Retinal pigment epithelial cell (primary cell): ENCODE measurements around the gene NEUROD2.

Experiments
- DNase-seq: peaks from one replicate; pipeline ENCODE4 v3.0.0-alpha.2; 2010; ENCODE audit warnings: low read depth
- H3K4me3 ChIP-seq: 2 replicates; pipeline ENCODE4 v1.5.1; 2011; ENCODE audit warnings: mild to moderate bottlenecking, low read length, control low read depth, moderate library complexity
- CTCF ChIP-seq: conservative IDR thresholded peaks from 2 replicates; pipeline ENCODE4 v1.5.1; 2011; ENCODE audit warnings: low read depth, low read length, control low read depth, inconsistent platforms

The NEUROD2 gene

GRCh38 chr17:39648616-39649366, 41.1 kb upstream of the NEUROD2 start:
- DNase-seq: no peak
- no peak overlapping the region for H3K4me3 ChIP-seq
- TF ChIP-seq CTCF: no peak

- no peak overlapping the region for H3K4me3 ChIP-seq
- TF ChIP-seq CTCF: no peak
These were observed 39.5 kb upstream of the NEUROD2 start for GRCh38 chr17:39647256-39647655.

GRCh38 chr17:39643271-39643670, 35.6 kb upstream of the NEUROD2 start:
- no peak for TF ChIP-seq CTCF
- no peak overlapping the region for H3K4me3 ChIP-seq
- DNase-seq: no peak

More at GRCh38 chr17:39647256-39647655, 39.5 kb upstream of the NEUROD2 start:
- DNase-seq: no peak

DNA sequence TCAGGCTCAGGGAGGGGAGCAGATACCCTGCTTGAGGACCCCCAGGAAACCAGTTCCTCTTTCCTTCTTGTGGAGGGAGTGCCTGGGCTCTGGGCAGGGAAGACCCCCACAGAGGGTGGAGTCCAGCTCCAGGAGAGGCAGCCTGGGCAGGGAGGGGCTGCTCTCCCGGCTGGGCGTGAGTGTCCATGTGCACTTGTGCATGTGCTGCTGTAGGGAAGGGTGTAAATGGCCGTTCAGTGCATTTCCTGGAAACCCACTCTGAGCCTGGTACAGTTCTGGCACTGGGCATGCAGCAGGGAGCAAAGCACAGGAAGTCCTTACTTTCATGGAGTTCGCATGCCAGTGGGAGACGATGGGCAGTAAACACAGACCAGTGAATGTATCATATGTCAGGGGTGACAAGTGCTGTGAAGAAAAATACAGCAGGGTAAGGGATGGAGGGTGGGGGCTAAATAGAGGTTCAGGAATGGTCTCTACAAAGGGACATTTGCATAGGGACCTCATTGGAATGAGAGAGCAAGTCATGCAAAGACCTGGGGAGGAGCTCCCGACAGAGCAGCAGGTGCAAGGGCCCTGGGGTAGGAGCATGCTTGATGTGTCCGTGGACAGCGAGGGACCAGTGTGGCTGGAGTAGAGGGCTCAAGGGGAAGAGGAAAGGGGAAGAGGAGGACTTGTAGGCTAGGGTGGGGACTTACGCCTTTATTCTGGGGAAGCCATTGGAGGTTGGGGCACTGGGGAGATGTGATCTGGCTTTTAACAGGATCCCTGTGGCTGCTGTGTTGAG, 34.8 kb upstream of the NEUROD2 start:
- no peak overlapping the region for H3K4me3 ChIP-seq
- no peak for TF ChIP-seq CTCF
- no peak for DNase-seq

DNA sequence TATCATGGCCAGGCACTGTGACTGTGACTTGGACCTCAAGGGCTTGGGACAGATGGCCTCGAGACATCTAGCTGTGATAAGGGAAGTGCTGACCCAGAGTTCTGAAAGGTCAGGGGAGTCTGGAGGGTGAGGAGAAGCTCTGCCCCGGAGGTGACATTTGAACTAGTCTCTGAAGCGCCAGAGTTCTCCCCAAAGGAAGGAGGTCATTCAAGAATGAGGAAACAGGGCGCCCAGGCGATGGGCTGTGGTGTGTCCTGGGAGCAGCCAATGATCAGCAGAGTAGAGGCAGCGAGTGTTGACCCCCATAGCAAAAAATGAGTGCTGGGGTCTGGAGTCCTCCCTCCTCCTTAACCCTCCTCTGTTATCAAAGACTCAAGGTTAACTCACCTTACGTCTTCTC, 34.2 kb upstream of the NEUROD2 start:
- no peak for DNase-seq
- no peak overlapping the region for H3K4me3 ChIP-seq
- no peak for TF ChIP-seq CTCF

- TF ChIP-seq CTCF: no peak
- DNase-seq: no peak
- H3K4me3 ChIP-seq: no peak overlapping the region
These were observed 33.4 kb upstream of the NEUROD2 start for GRCh38 chr17:39641097-39641496.
